ENCODE results near the gene ATP8A2.

- TF ChIP-seq CTCF (IDR thresholded peaks at IDR 0.05) = no peak
- no peak for TF ChIP-seq POLR2A (IDR thresholded peaks at IDR 0.05)
These were observed 456.2 kb downstream of the ATP8A2 start for GRCh38 chr13:25827831-25828465.
